ENCODE measurements around the gene PRAMEF6.
"Not testable (repeated sequence)": the region's sequence is repeated elsewhere in the genome, so short reads cannot be mapped to it uniquely, and the experiment has no call there.

The PRAMEF6 gene

GRCh38 chr1:12947480-12947879 lies at the start of gene PRAMEF6:
TSS of gene PRAMEF6 (minus strand) at chr1:12947580. CDS start at chr1:12942518, 5,062 bp downstream.
- not testable (repeated sequence) for DNase-seq (ENCODE audit: low spot score)

GRCh38 chr1:12924368-12924767 lies 23.0 kb downstream of the PRAMEF6 start:
- not testable (repeated sequence) for DNase-seq (ENCODE audit: low spot score)

DNA sequence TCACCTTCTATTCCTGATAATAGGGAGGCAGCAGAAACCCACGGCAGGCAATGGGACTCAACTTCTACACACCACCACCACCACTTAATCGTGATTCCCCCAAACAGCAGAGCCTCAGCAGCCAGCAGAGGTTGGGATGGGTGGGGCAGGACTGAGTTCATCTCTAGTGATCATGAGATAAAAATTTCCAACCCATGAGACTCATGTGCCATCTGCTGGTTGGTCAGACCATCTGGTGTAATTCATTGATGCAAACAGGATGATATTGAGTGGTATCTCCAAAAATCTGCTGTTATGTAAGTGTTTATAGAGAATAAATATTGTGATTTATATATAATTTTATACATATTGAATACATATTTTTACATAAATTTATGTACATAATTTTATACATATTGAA lies 25.6 kb downstream of the PRAMEF6 start:
- DNase-seq (ENCODE audit: low spot score) = not testable (repeated sequence)

GRCh38 chr1:12916310-12916709 lies 31.1 kb downstream of the PRAMEF6 start, which contains the start of gene PRAMEF7:
TSS of gene PRAMEF7 (plus strand) at chr1:12916610. CDS start at chr1:12917693, 1,083 bp downstream.
- DNase-seq (ENCODE audit: low spot score) = not testable (repeated sequence)

DNA sequence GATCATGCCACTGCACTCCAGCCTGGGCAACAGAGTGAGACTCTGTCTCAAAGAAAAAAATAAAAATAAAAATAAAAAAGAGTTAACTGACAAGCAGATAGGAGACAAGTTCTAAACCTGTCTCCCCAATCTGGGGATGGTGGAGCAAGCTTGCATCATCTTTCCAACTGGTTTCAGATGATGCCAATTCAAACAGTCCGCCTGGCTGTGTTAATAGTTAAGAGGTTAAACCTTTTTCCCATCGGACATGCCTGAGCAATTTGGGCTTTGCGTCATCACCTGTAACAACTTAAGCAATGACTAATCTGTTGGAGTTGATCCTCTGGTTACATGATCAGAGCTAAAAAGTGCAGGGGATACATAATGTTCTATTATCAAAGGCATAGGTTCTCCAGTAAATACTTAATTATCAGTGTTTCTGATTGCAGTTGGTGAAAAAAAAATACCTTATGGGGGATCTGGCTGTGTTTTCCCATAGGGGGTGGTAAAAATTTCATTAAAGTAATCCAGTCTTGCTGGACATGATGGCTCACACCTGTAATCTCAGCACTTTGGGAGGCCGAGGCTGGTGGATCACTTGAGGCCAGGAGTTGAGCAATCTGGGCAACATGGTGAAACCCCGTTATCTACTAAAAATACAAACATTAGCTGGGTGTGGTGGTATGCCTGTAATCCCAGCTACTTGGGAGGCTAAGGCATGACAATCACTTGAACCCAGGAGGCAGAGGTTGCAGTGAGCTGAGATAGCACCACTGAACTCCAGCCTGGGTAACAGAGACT lies 43.4 kb downstream of the PRAMEF6 start:
- DNase-seq (ENCODE audit: low spot score) = not testable (repeated sequence)

DNA sequence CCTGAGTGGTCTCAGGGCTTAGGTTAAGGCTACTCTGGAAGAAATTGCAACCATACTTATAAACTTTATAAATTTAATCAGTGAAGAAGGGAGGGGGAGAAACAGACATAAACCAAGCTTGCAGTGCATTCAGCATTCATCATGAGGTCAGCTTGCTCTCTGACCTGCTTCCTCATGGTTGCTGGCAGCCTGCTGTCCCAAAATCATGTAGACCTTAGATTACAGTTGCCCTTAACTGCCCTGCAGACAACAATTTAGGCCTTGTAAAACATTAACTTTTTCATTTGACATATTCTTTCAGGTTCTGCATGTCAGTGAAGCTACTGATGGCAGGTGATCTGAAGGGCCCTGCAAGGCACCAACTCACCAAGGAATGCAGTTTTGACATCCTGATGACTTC lies 48.2 kb downstream of the PRAMEF6 start:
- DNase-seq (ENCODE audit: low spot score) = not testable (repeated sequence)

- not testable (repeated sequence) for DNase-seq (ENCODE audit: low spot score)
Measured at GRCh38 chr1:12898170-12898569, 49.2 kb downstream of the PRAMEF6 start, which contains the start of gene PRAMEF10. TSS of gene PRAMEF10 (minus strand) at chr1:12898270. CDS start at chr1:12895847, 2,423 bp downstream.
